Body of pancreas (tissue), 4 donors: Measurements from ENCODE around the gene PRR5L. TPM values are rescaled to one million over a fixed set of nuclear protein-coding genes. Genes with fewer than 3 reads are reported as not detected.

Experiments used
- ATAC-seq: fragments of 150-250 bp; one replicate; pipeline ENCODE4 v1.9.1; 2016
- DNase-seq, 4 donors: peaks; one replicate each; pipeline ENCODE4 v3.0.0-alpha.2; 2019
- H3K27ac ChIP-seq, 4 donors: fragments of 200-600 bp; sonication (generic); 1 replicate in 3 of 4; 2 replicates in 1 of 4; pipeline versions ENCODE4 v1.5.1 to v1.6.1; 2016 to 2019; ENCODE audit warnings: mild to moderate bottlenecking in 1 of 4, mixed read lengths in 1 of 4, moderate library complexity in 1 of 4
- H3K27me3 ChIP-seq, 2 donors: fragments of 200-600 bp; sonication (generic); one replicate each; pipeline ENCODE4 v1.6.0; 2016; ENCODE audit warnings: mild to moderate bottlenecking in 1 of 2
- H3K36me3 ChIP-seq, 2 donors: fragments of 200-600 bp; sonication (generic); replicated peaks in 1 of 2; 2 replicates each; pipeline ENCODE4 v1.5.1; 2016; ENCODE audit warnings: low read depth in 2 of 2; ENCODE audit not compliant: insufficient read depth in 1 of 2
- H3K4me1 ChIP-seq: fragments of 200-600 bp; sonication (generic); one replicate; pipeline ENCODE4 v1.6.0; 2016
- H3K4me3 ChIP-seq, 2 donors: fragments of 200-600 bp; sonication (generic); 1 replicate in 1 of 2; 2 replicates in 1 of 2; pipeline ENCODE4 v1.5.1; 2016 to 2019
- H3K9me3 ChIP-seq, 3 donors: fragments of 200-600 bp; sonication (generic); 1 replicate in 2 of 3; 2 replicates in 1 of 3; pipeline ENCODE4 v1.5.1; 2016
- POLR2A ChIP-seq, 3 donors: fragments of 450-650 bp; IDR thresholded peaks; one replicate each; pipeline ENCODE4 v1.6.1; 2016; ENCODE audit warnings: antibody characterized with exemption in 3 of 3, mild to moderate bottlenecking in 2 of 3
- WGBS, 2 donors: methylation state at CpG; one replicate each; pipeline ENCODE4 v1.1.5; 2017; 5-methylcytosine and 5-hydroxymethylcytosine counted together
- intact Hi-C: fragments of 100-400 bp; cut with DNase I; formaldehyde crosslinking; loops from one replicate; pipeline ENCODE4 v1.15.1; 2023
- total RNA-seq, 2 donors: library from RNA; depleted of rRNA; stranded (reverse); fragments of >200 nt; gene quantifications; one replicate each; pipeline ENCODE4 v1.1.0, GENCODE V29; 2016
- TF ChIP-seq, protein P1 (sequence below), 7 experiments: fragments of 450-650 bp in 4 of 7; fragments of 200-600 bp in 3 of 7; sonication (generic) in 3 of 7; IDR thresholded peaks; one replicate each; pipeline ENCODE4 v1.5.1; 2016 to 2019; ENCODE audit warnings: antibody characterized with exemption in 7 of 7

PRR5L gene
- total RNA-seq, 2 donors from 2014 or later, result 2.6 to 3.0 TPM

DNA sequence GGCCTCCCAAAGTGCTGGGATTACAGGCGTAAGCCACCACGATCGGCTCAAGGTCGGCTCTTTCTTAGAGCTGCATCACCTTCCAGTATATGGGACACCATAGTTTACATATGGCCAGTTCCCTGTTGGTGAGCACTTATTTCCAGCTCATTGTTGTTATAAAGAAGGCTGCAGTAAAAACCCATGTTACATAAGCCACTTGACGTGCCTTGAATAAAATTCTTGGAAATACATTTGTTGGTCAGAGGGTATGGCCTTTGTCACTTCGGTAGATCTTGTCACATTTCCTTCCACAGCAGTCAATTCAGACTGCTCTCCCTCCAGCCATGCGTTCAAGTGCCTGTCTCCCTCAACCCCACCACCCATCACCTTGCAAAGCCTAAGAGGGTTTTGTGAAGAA is 92.9 kb downstream of the PRR5L start:
- ATAC-seq (no peak), DNase-seq (no peak)
- Histone ChIP-seq H3K27ac (no peak overlapping the region), H3K9me3 (no peaks in the 10 kb centered on the region), H3K4me1 (no peaks in the 10 kb centered on the region), H3K4me3 (no peak overlapping the region), H3K36me3 (no peaks in the 10 kb centered on the region), H3K27me3 (no peaks in the 10 kb centered on the region)
- 83 to 84% methylated on average over 7 of the region's 7 CpGs for WGBS, 2 donors
- intact Hi-C loops, result no loop called here
- TF ChIP-seq POLR2A (IDR thresholded peaks at IDR 0.05), result no peak
- TF ChIP-seq, protein P1, sequence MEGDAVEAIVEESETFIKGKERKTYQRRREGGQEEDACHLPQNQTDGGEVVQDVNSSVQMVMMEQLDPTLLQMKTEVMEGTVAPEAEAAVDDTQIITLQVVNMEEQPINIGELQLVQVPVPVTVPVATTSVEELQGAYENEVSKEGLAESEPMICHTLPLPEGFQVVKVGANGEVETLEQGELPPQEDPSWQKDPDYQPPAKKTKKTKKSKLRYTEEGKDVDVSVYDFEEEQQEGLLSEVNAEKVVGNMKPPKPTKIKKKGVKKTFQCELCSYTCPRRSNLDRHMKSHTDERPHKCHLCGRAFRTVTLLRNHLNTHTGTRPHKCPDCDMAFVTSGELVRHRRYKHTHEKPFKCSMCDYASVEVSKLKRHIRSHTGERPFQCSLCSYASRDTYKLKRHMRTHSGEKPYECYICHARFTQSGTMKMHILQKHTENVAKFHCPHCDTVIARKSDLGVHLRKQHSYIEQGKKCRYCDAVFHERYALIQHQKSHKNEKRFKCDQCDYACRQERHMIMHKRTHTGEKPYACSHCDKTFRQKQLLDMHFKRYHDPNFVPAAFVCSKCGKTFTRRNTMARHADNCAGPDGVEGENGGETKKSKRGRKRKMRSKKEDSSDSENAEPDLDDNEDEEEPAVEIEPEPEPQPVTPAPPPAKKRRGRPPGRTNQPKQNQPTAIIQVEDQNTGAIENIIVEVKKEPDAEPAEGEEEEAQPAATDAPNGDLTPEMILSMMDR (IDR thresholded peaks at IDR 0.05), result no peak

DNA sequence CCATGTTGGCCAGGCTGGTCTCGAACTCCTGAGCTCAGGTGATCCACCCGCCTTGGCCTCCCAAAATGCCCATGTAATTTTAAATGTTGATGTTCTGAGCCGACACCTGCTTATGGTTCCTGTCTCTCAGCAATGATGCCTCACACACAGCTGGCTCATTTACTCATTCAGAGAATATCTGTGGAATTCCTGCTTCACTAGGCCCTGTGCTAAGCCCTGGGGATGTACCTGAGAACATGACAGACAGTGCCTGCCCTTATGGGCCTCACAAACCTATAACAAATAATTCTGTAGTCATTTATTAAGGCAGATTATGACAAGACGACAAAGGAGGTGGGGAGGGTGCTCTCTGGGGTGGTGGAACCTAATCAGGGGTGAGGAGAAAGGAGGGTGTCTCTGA is 93.7 kb downstream of the PRR5L start:
- Histone ChIP-seq H3K4me3 (no peak overlapping the region), H3K4me1 (no peaks in the 10 kb centered on the region), H3K27ac (no peak overlapping the region), H3K27me3 (no peaks in the 10 kb centered on the region), H3K36me3 (no peaks in the 10 kb centered on the region), H3K9me3 (no peaks in the 10 kb centered on the region)
- ATAC-seq, result no peak
- WGBS, 2 donors, result 85 to 88% methylated on average over 4 of the region's 4 CpGs
- no peak for DNase-seq
- TF ChIP-seq, protein P1 (IDR thresholded peaks at IDR 0.05), result no peak
- no peak for TF ChIP-seq POLR2A (IDR thresholded peaks at IDR 0.05)
- intact Hi-C loops, result no loop called here

DNA sequence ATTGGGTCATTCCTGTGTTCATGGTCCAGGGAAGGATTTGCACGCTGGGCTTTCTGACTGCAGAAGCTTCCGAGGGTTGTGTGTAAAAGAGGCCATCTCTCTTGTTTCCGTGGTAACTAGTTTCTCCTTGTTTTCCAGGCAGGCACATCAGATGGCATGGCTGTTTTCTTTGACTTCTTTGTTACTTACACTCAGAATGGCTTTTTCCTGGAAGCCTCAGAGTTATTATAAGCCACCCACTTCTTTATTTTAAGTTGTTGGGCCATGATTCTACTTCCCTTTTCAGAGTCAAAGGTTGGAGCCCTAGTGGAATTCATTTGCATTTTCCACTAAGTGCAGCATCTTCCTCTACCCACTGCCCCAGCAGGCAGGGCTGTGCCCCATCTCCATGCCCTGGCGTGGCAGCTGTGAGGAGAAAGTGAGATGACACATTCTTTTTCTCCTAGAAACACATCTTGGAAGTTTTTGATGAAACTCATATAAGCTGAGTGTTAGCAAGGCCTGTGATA is 94.9 kb downstream of the PRR5L start:
- Histone ChIP-seq H3K4me1 (no peaks in the 10 kb centered on the region), H3K27me3 (no peaks in the 10 kb centered on the region), H3K36me3 (no peaks in the 10 kb centered on the region), H3K9me3 (no peaks in the 10 kb centered on the region), H3K27ac (no peak overlapping the region), H3K4me3 (no peak overlapping the region)
- TF ChIP-seq, protein P1 (IDR thresholded peaks at IDR 0.05), result no peak
- TF ChIP-seq POLR2A (IDR thresholded peaks at IDR 0.05), result no peak
- no peak for ATAC-seq
- WGBS, 2 donors, result 55 to 63% methylated on average over 4 of the region's 4 CpGs
- DNase-seq, result peak in 1 of 4 donors; percentile 26
- intact Hi-C loops, result no loop called here

DNA sequence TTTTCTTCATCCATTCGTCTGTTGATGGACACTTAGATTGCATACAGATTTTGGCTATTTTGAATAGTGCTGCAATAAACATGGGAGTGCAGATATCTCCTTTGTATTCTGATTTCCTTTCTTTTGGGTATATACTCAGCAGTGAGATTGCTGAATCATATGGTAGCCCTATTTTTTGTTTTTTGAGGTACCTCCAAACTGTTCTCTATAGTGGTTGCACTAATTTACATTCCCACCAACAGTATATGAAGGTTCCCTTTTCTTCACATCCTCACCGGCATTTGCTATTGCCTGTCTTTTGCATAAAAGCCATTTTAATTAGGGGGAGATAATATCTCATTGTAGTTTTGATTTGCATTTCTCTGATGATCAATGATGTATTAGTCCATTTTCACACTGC is 96.1 kb downstream of the PRR5L start:
- no peak overlapping the region for H3K27ac ChIP-seq
- no peak for ATAC-seq

DNA sequence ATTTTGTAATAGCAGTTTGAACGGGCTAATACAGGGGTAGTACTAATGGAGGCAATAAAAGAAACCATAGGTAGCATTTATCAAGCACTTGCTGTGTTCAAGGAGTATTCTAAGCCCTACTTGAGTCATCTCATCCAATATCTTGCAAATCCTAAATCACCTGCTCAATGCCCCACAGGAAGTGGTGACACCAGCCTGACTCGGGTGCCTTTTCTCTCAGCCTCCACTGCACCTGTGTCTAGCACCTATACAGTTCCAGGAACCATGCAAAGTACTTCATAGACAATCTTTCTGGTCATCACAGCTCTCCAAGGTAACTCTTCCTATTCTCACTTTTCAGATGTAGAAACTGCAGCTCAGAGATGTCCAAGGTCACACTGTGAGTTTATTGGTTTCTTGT is 98.0 kb downstream of the PRR5L start:
- intact Hi-C loops, result no loop called here
- Histone ChIP-seq H3K4me3 (no peak overlapping the region), H3K4me1 (no peaks in the 10 kb centered on the region), H3K27me3 (no peaks in the 10 kb centered on the region), H3K9me3 (no peaks in the 10 kb centered on the region), H3K36me3 (no peaks in the 10 kb centered on the region), H3K27ac (no peak overlapping the region)
- TF ChIP-seq, protein P1 (IDR thresholded peaks at IDR 0.05), result no peak
- no peak for TF ChIP-seq POLR2A (IDR thresholded peaks at IDR 0.05)
- 53 to 64% methylated on average over 2 of the region's 2 CpGs for WGBS, 2 donors
- no peak for ATAC-seq
- no peak for DNase-seq

More for the DNA sequence above, 96.1 kb downstream of the PRR5L start:
- no peaks in the 10 kb centered on the region for H3K36me3 ChIP-seq
- no peaks in the 10 kb centered on the region for H3K27me3 ChIP-seq
- H3K9me3 ChIP-seq, result no peaks in the 10 kb centered on the region
- H3K4me1 ChIP-seq, result no peaks in the 10 kb centered on the region
- TF ChIP-seq, protein P1 (IDR thresholded peaks at IDR 0.05), result no peak
- no peak for TF ChIP-seq POLR2A (IDR thresholded peaks at IDR 0.05)
- no peak overlapping the region for H3K4me3 ChIP-seq
- 81 to 82% methylated on average over 2 of the region's 2 CpGs for whole genome bisulfite sequencing, 2 donors
- DNase-seq, result no peak
- intact Hi-C loops, result no loop called here
